ENCODE data around the gene C1orf21.

Gene C1orf21

DNA sequence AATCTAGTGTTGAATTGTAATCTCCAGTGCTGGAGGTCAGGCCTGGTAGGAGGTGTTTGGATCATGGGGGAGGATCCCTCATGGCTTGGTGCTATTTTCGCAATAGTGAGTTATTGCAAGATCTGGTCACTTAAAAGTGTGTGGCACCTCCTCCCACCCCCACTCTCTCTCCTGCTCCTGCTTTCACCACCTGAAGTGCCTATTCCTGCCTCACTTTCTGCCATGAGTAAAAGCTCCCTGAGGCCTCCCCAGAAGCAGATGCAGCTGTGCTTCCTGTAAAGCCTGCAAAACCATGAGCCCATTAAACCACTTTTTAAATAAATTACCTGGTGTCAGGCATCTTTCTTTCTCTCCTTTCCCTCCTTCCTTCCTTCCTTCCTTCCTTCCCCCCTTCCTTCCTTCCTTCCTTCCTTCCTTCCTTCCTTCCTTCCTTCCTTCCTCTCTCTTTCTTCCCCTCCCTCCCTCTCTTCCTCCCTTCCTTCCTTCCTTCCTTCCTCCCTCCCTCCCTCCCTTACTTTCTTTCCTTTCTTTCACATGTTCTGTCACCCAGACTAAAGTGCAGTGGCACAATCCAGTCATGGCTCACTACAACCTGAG is 172.4 kb downstream of the C1orf21 start:
- DNase-seq, result no peak

DNA sequence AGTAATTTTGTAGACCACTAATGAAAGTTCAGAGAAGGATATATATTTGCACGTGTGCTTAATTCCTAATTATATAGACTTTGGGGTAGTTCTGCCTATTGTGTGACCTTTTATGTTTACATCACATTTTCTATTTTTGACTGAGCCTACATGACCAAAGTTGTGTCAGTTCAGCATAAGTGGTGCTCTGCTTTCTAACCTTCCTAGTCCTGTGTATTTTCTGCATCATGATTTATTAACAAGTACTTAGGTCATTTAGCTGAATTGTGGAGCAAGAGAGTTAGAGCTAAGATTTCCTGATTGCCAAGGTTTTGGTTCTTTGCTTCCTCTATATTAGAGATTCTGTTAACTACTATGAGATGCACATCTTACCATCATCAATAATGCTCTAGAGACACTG is 176.0 kb downstream of the C1orf21 start:
- no peak for DNase-seq

DNA sequence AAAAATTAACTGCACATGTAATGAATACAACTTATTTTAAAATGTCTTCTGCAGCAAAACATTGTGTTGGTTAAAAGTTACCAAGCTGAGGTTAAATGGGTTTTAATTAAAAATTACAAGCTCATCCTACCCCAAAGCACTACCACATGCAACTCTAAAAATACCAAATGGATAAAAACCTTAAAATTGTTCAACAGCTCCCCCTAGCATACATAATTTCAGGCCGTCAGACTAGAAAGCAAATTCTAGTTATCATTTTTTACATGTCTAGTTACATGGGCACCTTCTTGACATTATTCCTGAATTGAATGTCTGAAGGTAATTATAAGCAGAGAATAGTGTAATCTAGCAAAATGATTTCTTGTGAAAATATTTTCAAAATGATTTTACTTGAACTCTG is 176.5 kb downstream of the C1orf21 start:
- no peak for DNase-seq

DNA sequence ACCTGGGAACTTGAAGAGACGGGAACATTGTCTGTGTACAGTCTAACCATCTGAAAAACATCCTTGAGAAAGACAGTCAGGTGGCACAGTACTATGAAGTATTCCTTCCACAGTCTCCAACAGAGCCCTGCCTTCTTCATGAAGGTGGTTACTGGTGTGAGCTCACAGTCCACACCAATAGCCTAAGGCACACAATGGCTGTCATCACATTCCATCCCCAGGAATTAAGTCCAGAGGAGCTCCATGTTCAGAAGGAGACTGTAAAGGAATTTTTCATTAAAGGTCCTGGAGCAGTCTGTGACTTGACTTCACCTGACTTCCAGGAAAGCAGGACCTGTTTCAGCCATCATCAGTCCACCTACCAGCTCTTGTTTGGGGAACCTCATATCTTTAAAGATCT is 180.2 kb downstream of the C1orf21 start:
- no peak for DNase-seq

DNA sequence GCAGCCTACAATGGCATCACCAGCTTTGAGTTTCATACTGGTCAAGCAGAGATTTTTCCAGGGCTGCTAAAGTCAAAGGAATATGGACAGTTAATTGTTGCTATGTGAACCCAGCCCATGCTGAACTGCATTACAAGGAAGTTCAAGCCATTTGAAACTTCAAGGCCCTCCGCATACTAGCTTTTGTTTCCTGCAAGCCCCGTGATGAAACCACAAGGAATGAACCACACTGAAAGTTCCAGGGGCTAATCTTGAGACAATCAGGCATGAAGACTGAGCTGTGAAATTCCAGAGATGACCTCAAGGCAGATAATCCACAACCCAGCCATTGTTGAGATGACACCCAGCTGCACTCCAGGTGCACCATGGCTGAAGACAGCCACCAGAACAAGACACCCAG is 180.8 kb downstream of the C1orf21 start:
- DNase-seq, result no peak

DNA sequence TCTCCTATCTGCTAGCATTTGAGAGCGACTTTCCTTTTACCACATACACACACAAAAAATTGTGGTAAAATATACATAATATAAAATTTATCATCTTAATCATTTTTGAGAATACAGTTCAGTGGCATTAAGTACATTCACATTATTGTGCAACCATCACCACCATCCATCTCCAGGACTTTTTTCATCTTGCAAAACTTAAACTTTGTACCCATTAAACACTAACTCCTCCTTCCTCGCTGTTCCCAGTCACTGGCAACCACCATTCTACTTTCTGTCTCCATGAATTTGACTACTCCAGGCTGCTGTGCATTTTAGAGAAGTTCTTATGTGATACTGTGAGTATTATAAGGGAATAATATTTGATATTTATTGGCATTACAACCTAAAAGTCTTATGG is 181.3 kb downstream of the C1orf21 start:
- DNase-seq, result no peak

DNA sequence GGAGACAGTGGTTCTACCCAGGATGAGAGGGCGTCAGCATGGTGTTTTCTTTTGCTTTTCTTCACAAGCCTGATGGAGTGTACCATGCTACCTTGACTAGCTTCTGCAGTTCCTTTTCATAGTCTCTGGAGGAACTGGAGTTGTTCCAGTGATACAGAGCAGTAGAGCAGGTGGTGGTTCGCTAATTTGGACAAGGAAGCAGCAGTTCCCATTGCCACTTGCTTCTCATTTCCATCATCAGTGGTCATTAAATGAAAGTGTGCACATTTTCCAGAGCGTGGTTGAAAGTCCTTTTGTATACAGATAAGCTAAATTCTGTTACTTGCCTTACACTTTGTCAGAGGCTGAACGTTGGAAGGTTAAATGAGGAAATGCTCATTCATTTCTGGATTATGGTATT is 182.3 kb downstream of the C1orf21 start:
- DNase-seq, result no peak

DNA sequence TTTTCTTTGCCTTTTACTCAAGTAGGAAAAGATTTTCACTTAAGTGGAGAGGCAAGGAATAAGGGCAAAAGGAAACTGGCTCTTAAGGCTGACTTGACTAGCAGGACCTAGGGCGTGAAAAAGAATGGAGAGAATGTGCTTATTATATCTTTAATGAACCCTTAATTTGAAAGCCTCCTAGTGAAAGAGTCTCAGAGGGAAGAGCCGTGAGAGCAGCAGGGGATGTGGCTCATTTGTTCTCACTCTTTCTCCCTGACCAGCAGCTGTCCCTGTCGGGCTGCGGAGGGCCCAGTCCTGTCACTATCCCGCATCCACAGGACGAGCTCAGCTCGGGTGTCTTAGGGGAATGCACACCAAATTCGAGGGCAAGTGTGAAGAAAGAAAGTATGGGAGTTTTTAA is 187.8 kb downstream of the C1orf21 start:
- no peak for DNase-seq

DNA sequence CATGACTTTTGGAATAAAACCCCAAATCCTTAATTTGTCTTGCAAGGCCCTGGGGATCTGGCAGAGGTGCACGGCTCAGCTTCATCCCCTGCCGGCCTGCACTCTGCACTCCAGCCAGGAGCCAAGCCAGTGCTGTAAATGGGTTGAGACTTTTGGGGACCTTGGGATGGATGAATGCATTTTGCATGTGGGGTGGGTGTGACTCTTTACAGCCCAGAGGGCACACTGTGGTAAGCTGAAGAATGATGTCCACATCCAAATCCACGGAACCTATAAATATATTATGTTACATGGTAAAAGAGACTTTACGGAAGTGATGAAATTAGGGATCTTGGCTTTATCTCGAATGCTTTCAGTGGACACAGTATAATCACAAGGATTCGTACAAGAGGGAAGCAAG is 190.0 kb downstream of the C1orf21 start:
- no peak for DNase-seq

DNA sequence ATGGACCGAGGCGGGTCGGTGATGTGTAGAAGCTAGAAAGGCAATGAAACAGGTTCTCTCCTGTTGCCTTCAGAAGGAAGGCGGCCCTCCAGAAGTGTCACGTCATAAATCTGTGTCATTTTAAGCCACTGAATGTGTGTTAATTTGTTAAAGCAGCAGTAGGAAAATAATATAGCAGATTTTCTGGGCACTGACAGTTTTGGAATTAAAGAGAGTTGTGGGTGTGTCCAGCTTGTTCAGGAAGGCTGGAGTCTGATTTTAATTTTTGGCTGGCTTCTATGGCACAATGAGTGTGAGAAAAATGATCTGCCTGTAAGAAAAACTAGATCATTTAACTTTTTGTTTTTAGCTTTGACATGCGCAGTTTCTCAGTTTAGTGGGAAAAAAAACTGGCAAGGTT is 190.5 kb downstream of the C1orf21 start:
- no peak for DNase-seq

DNA sequence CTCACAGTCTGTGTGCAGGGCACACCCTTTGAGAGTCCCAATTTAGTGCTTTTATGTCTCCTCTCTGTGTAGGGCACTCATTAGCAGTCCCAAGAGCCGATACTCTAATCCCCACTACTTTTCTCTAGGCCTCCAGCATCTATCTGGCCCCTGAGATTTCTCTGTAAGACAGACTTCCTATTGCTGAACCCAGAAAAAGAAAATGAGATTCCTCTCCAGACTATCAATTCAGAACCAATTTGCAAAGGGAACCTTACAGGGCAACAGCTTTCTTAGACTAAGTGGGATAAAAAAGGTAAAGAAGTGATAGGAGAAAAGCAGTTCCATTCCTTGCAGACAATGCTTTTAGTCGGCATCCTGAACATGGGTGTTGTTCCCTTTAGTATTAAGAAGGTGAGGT is 195.6 kb downstream of the C1orf21 start:
- DNase-seq, result no peak

DNA sequence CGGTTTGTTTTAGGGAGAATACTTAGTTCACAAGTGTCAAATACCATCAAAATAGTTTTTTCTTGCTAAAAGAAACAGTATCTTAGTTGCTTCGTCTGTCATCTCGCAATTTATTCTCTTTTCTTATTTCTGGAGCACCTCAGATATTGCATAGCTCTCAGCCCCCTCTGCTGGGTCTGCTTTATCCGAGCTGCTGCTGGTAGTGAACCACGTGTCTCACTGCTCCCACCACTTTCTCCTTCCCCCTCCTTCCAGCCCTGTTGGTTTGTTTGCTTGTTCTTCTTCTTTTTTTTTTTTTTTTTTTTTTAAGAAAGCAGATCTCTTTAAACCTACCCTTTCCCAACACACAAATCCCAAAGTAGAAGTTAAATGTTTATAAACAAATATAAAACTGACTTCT is 197.0 kb downstream of the C1orf21 start:
- no peak for DNase-seq

DNA sequence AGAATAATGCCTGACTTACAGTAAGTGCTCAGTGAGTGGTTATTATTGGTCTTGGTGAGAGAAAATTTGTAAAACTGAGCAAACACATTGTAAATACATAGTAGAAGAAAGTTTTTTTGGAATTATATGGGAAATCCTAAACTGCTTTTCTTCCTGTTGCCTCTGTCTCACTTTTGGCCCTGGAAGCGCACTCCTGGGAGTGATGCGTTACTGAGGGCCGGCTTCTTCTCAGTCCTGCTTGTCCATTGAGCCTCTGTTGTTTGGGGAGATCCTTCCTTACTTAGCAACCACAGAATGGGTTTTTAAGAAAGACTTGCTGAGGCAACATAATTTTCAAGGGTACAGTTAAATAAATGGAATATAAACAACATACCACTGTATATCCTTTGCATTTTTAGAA is 201.9 kb downstream of the C1orf21 start:
- DNase-seq, result no peak

DNA sequence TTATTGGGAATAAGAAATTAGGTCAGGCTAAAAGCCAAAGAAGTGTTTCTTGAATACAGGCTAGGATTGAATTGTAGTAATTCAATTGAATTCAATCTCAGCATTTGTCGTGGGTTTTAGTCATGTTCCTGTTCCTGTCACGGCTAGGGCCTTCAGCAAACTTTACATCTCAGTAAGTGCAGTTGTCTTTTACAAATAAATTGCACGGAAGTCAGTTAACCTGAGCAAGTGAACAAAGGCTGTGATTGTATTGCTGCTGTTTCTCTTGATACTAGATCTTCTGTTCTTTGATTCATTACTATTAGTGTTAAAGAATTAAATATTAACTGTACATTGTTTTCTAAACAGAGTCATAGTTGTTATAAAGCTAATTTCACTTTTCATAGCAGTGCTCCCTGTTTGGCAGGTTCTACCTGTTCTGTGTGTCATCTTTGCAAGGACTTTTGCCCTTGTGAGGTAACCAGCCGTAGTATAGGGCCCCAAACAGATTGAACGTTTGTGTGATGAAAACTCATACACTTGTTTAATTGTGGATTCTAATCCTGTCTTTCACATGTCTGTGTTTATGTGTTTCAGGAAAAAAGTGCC is 203.4 kb downstream of the C1orf21 start:
- DNase-seq, result no peak

DNA sequence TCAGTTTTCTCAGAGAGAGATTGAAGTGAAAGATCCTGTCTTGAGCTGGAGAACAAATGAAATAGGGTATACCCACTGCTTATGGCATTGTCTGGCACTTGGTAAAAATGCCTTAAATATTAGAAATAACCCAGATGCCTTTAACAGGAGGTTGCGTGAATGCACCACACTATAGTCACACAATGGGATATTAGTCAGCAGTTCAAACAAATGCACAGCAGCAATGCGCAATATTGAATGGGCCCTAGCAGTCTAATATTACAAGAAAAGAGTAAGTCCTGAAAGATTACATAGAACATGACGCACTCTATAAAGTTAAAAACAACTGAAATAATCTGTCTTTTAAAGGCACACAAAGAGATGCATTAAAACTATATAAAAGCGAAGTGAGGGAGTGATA is 206.8 kb downstream of the C1orf21 start:
- no peak for DNase-seq

DNA sequence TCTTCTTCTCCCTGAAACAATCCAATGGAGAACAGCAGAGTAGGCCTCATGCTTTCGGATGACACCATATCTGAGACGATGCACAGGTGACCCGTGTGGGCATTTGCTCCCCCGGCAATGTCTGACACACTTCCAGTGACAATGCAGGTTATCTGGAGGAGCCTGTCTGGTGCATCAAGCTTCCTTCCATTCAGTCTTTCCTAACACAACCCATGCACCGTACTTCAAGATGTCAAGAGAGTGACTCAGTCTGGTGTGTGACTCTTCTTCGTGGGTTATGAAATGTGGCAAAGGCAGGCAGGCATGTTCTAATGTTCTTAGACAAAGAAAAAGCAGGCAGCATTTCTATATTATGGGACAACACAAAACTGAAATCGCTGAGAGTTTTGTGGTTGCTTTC is 208.8 kb downstream of the C1orf21 start:
- no peak for DNase-seq

DNA sequence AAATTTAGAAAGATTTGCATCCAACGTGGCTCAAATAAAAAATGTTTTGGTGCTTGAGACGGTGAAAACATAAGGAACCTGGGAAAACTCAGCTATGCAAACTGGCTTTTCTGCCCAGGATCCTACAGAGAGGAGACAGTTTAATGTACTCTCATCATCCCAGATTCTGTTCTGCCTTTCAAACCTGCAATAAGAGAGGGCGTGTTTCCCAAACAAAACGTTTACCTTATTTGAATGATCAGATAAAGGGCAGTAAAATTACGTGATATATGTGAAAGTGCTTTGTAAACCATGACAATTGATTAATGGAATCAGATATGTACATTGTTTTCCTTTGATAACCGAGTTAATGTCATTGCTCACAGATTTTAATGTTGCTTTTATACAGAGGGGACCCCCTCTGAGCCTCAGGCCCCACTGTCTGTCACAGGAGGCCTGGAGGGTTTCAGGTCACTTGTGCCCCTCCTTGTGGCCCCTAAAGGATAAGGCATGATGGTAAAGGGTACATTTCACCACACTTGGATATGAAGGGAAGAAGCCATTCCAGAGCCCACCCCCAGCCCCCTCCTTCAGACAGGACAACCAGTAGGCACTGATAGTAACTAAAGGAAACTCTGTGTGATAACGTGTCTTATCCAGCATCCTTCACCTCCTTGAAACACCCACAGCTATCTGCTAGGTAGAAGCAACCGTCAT is 210.3 kb downstream of the C1orf21 start:
- DNase-seq, result no peak

DNA sequence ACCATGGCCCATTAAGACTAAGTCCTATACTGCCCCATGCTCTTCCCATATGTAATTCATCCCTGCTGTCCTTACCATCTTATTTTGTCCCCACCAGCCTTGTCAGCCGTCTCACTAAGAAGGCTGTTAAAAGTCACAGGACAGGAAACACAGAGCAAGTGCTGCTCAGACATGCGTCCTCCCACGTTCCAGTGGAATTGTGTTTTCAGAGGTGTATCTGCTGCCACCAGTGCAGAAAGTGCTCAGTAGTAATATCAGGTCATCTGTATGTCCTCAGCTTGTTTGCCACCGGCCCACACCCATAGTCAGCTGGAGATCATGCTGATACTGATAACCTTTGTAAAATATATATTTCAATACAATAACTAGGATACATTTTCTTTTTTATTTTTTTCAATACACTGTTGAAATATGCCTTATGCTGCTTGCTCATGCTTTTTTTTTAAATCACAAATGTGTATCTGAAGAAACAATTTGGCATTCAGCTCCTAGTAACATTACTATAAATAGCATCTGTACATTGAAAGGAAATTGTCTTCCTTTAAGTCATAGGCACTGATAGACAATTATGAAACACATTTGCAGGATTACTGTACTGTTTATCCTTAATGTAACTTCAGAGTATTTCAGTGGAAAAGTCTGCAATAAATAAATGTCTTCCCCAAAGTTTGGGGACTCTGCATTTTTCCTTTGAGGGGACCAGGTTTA is 211.0 kb downstream of the C1orf21 start:
- no peak for DNase-seq

DNA sequence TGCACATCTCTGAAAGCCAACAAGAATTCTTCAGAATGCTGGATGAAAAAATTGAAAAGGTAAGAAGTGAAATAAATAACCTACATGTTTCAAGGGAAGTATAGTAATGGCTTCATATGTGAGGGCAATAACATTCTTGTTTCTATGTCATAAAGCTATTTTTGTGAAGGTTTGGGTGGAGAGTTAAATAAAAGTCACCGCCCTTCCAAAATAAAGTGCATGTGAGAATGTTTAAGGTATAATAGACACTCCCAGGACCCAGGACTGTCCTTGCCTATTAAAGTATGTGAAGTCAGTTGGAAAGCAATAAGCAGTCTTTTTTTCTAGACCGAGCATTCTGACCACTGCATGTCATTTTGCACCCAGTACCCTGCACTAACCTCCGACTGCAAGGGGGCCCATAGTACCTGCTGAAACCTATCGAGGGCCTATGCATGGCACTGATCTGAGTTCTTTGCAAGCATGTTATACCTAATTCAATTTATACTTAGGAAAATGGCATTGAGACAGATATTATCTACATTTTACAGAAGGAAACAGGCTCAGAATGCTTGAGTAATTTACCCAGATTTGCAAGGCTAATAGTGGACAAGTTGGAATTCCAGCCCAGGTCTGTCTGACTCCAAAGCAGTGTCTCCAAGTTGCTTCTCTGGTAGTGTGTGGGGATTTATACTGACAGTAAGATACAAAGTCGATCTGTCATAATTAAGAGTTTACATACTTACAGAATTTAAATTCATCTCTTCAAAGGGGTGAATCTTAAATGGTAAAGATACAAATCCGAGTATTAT is 211.8 kb downstream of the C1orf21 start:
- DNase-seq, result no peak

DNA sequence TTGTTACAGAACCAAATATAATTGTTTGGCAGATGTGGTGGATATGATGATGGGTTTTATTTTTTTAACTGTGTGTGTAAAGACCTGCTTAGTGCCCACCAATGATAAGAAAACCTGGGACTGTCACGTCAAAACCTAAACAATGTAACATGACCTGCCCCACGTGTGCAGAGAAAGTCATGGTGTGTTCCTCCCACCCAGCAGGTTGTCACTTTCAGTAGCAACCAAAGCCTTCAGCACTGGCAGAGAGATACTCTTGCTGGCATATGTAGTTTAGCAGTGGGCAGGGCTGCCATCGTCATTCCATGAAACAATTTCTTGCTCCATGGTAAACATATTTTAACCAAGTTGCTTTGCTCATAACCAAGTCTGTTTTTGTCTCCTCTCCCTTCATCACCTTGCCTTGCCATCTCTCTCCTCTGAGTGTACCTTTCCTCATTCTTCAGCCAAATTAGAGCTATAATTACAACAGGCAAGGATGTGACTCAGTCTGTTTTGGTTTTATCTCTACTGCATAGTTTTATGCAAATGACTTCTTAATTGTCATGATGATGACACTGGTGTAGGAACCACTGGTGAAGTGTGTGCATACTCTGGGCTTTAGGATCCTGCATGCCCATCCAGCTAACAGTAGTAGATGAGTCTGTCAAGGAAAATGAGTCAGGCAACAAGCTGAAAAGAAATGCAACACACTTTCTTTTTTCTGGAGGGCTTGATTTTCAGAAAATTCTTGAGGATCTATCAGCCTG is 217.5 kb downstream of the C1orf21 start:
- no peak for DNase-seq

DNA sequence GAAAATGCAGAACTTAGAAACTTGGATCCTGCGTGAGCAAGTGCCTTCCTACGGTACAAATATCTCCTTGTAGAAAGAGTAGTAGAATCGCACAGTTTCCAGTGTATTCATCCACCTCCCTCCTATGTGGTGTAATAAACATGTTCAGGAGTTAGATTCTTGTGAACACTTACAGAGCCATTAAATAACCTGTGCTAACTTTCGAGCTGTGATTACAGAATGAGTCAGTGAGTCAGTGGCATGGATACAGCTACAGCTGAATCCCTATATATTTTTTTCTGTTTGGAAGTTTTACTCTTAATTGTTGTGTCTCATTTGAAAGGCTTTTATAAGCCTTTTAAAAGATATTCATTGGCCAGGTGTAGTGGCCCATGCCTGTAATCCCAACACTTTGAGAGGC is 219.1 kb downstream of the C1orf21 start:
- DNase-seq, result no peak

DNA sequence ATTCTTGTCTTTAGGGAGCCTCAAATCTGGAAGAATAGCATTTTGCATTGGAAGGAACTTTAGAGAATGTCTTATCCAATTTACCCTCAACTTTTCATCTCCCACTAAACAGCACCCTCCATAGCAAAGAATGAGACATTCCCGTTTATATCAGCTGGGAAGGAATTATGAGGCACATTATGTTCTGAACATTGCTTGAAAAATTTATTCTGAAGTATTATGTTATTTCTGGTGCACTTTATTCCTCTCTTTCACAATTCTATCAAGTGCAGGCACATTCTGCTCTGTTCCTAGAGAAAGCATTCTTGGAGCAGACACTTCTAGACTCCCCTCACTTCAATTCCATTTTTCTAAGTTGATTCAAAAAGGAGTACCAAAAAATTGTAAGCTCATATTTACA is 220.0 kb downstream of the C1orf21 start:
- no peak for DNase-seq

DNA sequence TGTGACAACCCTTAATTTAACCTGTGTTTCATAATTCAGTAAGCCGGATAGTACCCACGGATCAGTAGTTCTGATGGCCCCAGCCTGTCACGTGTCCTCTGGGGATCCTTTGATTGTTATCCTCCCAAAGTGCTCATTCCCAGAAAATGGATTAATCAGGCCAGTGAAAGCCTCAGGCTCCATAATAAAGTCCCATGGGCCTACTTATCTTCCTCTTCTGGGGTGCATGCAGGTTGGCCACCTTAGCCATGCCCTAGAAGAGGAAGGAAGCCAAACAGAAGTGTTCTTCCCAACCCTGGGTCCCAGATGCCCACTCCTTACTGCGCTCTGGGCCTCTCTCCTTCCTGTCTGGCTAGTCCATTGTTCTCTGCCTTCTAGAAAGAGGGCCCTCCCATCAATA is 221.8 kb downstream of the C1orf21 start:
- no peak for DNase-seq

Measured in NCI-H2029 (cell line).